Astrocyte (in vitro differentiated cells and primary cell): ENCODE results near the gene ZNRF1. TPM values are rescaled to one million over a fixed set of nuclear protein-coding genes. Genes with fewer than 3 reads are reported as not detected.

Source experiments
- DNase-seq: peaks from one replicate; pipeline ENCODE4 v3.0.0-alpha.2; 2010; ENCODE audit warnings: low read depth
- FAIRE-seq: peaks from 2 replicates; lab custom pipeline; 2011; peaks lifted over from hg19 to GRCh38; lab: Jason Lieb, UNC
- H2AFZ ChIP-seq: 2 replicates; pipeline ENCODE4 v1.6.0; 2012; ENCODE audit warnings: low read depth, low read length, inconsistent platforms
- H3K27ac ChIP-seq: 2 replicates; pipeline ENCODE4 v1.5.1; 2011; ENCODE audit warnings: low read depth, low read length, inconsistent platforms
- H3K27me3 ChIP-seq: 2 replicates; pipeline ENCODE4 v1.6.0; 2011; ENCODE audit warnings: low read length, inconsistent platforms; ENCODE audit not compliant: insufficient read depth
- H3K36me3 ChIP-seq: 2 replicates; pipeline ENCODE4 v1.5.1; 2011; ENCODE audit warnings: low read length, inconsistent platforms; ENCODE audit not compliant: insufficient read depth
- H3K4me1 ChIP-seq: 2 replicates; pipeline ENCODE4 v1.5.1; 2011; ENCODE audit warnings: low read length, inconsistent platforms; ENCODE audit not compliant: insufficient read depth
- H3K4me2 ChIP-seq: 2 replicates; pipeline ENCODE4 v1.6.0; 2012; ENCODE audit warnings: low read length, inconsistent platforms
- H3K4me3 ChIP-seq: 2 replicates; pipeline ENCODE4 v1.5.1; 2011; ENCODE audit warnings: low read depth, mild to moderate bottlenecking, low read length, inconsistent platforms; ENCODE audit not compliant: insufficient read depth
- H3K79me2 ChIP-seq: 2 replicates; pipeline ENCODE4 v1.6.0; 2012; ENCODE audit warnings: mild to moderate bottlenecking, low read length, inconsistent platforms; ENCODE audit not compliant: insufficient read depth
- H3K9ac ChIP-seq: 2 replicates; pipeline ENCODE4 v1.6.0; 2012; ENCODE audit warnings: mild to moderate bottlenecking, low read length, inconsistent platforms
- H3K9me3 ChIP-seq: 2 replicates; pipeline ENCODE4 v1.5.1; 2012; ENCODE audit warnings: low read depth, mild to moderate bottlenecking, low read length, inconsistent platforms; ENCODE audit not compliant: insufficient read depth
- H4K20me1 ChIP-seq: 2 replicates; pipeline ENCODE4 v1.6.0; 2012; ENCODE audit warnings: low read length, inconsistent platforms; ENCODE audit not compliant: insufficient read depth
- H3K27ac Mint-ChIP-seq: one replicate; pipeline ENCODE4 v1.8.0; 2021; ENCODE audit warnings: mild to moderate bottlenecking, mixed read lengths; ENCODE audit not compliant: unreplicated experiment
- H3K27me3 Mint-ChIP-seq: one replicate; pipeline ENCODE4 v1.8.0; 2021; ENCODE audit warnings: low read depth, mixed read lengths; ENCODE audit not compliant: unreplicated experiment
- H3K36me3 Mint-ChIP-seq: one replicate; pipeline ENCODE4 v1.8.0; 2021; ENCODE audit warnings: low read depth, mixed read lengths; ENCODE audit not compliant: unreplicated experiment
- H3K4me1 Mint-ChIP-seq: one replicate; pipeline ENCODE4 v1.8.0; 2021; ENCODE audit warnings: low read depth, mixed read lengths; ENCODE audit not compliant: unreplicated experiment
- H3K4me3 Mint-ChIP-seq: one replicate; pipeline ENCODE4 v1.8.0; 2021; ENCODE audit warnings: mild to moderate bottlenecking, moderate library complexity, mixed read lengths; ENCODE audit not compliant: unreplicated experiment
- H3K9me3 Mint-ChIP-seq: one replicate; pipeline ENCODE4 v1.8.0; 2021; ENCODE audit warnings: mild to moderate bottlenecking, mixed read lengths; ENCODE audit not compliant: unreplicated experiment
- EZH2 ChIP-seq: IDR thresholded peaks from 2 replicates; pipeline ENCODE4 v1.6.1; 2012; ENCODE audit warnings: mild to moderate bottlenecking, low read length, inconsistent platforms; ENCODE audit not compliant: insufficient read depth
- total RNA-seq: library from RNA; stranded (reverse); gene quantifications from 2 replicates; pipeline ENCODE4 v1.2.1, GENCODE V29; 2021
- TF ChIP-seq, protein P1 (sequence below): IDR thresholded peaks from 2 replicates; pipeline ENCODE4 v1.5.1; 2011; ENCODE audit warnings: low read depth, mild to moderate bottlenecking, inconsistent platforms, low read length, moderate library complexity; ENCODE audit not compliant: insufficient read depth

Gene ZNRF1
- total RNA-seq, 1 donor from 2014 or later: 21.9 TPM

DNA sequence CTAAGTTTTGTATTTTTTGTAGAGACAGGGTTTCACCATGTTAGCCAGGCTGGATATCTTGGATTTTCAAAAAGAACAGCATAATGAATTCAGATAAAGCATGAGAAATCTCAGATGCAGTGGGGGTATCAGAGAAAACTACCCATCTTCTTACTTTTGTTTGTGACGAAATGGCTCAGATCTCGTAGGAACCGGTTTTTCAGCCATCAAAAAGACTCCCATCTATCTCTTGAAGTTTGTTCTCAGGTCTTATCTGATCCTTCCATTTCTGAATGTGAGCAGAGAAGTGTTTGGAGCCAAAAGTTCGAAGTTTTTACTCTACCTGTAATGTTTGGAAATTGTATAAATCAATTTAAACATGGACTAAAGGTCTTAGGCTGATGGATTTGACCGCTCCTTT lies 60.6 kb downstream of the ZNRF1 start:
- Mint-ChIP-seq H3K9me3 (no peaks in the 10 kb centered on the region), H3K4me3 (no peak overlapping the region), H3K27me3 (no peaks in the 10 kb centered on the region), H3K4me1 (peaks cover 5% of the 10 kb centered on the region), H3K27ac (no peak overlapping the region), H3K36me3 (peaks cover 6% of the 10 kb centered on the region)
- Histone ChIP-seq H2AFZ (no peak overlapping the region), H3K9ac (no peak overlapping the region), H3K27me3 (no peaks in the 10 kb centered on the region), H3K9me3 (no peaks in the 10 kb centered on the region), H3K4me3 (no peak overlapping the region), H3K36me3 (no peaks in the 10 kb centered on the region), H4K20me1 (peaks cover 92% of the 10 kb centered on the region), H3K79me2 (peaks cover 87% of the 10 kb centered on the region), H3K4me1 (no peaks in the 10 kb centered on the region), H3K27ac (no peak overlapping the region), H3K4me2 (no peak overlapping the region)
- TF ChIP-seq, protein P1, sequence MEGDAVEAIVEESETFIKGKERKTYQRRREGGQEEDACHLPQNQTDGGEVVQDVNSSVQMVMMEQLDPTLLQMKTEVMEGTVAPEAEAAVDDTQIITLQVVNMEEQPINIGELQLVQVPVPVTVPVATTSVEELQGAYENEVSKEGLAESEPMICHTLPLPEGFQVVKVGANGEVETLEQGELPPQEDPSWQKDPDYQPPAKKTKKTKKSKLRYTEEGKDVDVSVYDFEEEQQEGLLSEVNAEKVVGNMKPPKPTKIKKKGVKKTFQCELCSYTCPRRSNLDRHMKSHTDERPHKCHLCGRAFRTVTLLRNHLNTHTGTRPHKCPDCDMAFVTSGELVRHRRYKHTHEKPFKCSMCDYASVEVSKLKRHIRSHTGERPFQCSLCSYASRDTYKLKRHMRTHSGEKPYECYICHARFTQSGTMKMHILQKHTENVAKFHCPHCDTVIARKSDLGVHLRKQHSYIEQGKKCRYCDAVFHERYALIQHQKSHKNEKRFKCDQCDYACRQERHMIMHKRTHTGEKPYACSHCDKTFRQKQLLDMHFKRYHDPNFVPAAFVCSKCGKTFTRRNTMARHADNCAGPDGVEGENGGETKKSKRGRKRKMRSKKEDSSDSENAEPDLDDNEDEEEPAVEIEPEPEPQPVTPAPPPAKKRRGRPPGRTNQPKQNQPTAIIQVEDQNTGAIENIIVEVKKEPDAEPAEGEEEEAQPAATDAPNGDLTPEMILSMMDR: no peak
- no peak for TF ChIP-seq EZH2
- no peak for FAIRE-seq
- DNase-seq: no peak

DNA sequence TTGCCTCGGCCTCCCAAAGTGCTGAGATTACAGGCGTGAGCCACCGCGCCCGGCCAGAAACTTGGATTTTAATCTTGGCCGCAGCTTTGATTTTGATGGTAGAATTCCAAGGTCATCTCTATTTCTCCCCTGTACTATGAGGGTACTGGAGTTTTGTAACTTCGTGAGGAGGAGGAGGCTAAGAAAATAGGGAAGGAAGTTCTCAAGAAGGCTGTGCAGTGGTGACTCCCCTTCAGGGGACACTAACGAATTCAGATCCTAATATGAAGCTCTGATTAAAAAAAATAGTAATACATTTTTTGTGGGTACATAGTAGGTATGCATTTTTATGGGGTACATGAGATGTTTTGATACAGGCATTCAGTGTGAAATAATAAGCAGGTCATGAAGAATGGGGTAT lies 61.9 kb downstream of the ZNRF1 start:
- no peaks in the 10 kb centered on the region for H3K9me3 Mint-ChIP-seq
- H3K27ac Mint-ChIP-seq: no peak overlapping the region
- TF ChIP-seq, protein P1: no peak
- TF ChIP-seq EZH2: no peak
- no peak overlapping the region for H3K27ac ChIP-seq
- peaks cover 87% of the 10 kb centered on the region for H3K79me2 ChIP-seq
- peaks cover 5% of the 10 kb centered on the region for H3K4me1 ChIP-seq
- H3K9ac ChIP-seq: no peak overlapping the region
- no peak for DNase-seq
- H3K36me3 Mint-ChIP-seq: peaks cover 6% of the 10 kb centered on the region
- no peak for FAIRE-seq
- H3K27me3 Mint-ChIP-seq: no peaks in the 10 kb centered on the region
- peaks cover 93% of the 10 kb centered on the region for H4K20me1 ChIP-seq
- H3K27me3 ChIP-seq: no peaks in the 10 kb centered on the region
- H3K36me3 ChIP-seq: no peaks in the 10 kb centered on the region
- H2AFZ ChIP-seq: no peak overlapping the region
- peaks cover 2% of the 10 kb centered on the region for H3K4me1 Mint-ChIP-seq
- no peak overlapping the region for H3K4me3 Mint-ChIP-seq
- no peak overlapping the region for H3K4me2 ChIP-seq
- no peak overlapping the region for H3K4me3 ChIP-seq
- H3K9me3 ChIP-seq: no peaks in the 10 kb centered on the region

DNA sequence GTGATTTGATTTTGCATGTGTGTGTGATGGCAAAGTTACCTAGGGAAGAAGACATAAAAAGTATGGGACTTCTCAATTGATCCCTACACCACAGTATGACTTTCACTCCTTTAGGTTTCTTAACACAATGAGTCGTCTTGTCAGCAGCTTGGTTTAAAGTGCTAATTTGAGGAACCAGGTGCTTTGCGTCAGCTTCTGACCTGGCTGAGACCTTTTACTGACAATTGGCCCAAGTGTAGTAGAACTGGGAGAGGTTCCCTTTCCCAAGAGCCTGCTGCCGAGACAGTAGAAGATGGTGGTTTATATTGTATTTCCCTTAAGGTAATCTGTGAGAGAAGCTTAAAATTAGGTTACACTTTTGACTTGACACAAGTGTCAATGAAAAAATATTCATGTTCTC lies 62.8 kb downstream of the ZNRF1 start:
- Histone ChIP-seq H3K4me2 (no peak overlapping the region), H2AFZ (no peak overlapping the region), H3K79me2 (peaks cover 83% of the 10 kb centered on the region), H3K27me3 (no peaks in the 10 kb centered on the region), H3K36me3 (no peaks in the 10 kb centered on the region), H3K4me1 (peaks cover 5% of the 10 kb centered on the region), H3K27ac (no peak overlapping the region), H3K9me3 (no peaks in the 10 kb centered on the region), H3K9ac (no peak overlapping the region), H4K20me1 (peaks cover 93% of the 10 kb centered on the region), H3K4me3 (no peak overlapping the region)
- Mint-ChIP-seq H3K4me1 (peaks cover 2% of the 10 kb centered on the region), H3K27me3 (no peaks in the 10 kb centered on the region), H3K27ac (no peak overlapping the region), H3K36me3 (peaks cover 6% of the 10 kb centered on the region), H3K4me3 (no peak overlapping the region), H3K9me3 (no peaks in the 10 kb centered on the region)
- FAIRE-seq (no peak), DNase-seq (no peak)
- TF ChIP-seq, protein P1: no peak
- TF ChIP-seq EZH2: no peak
